ENCODE data around the gene TBK1. TPM values are rescaled to one million over a fixed set of nuclear protein-coding genes. Genes with fewer than 3 reads are reported as not detected.

The TBK1 gene
- total and polyA plus RNA-seq, 9 of the 15 experiments (the other 6 are each of a cell fraction or from before 2014, with no cell fraction given), result 20.4 to 42.0 (median 27.8) TPM

DNA sequence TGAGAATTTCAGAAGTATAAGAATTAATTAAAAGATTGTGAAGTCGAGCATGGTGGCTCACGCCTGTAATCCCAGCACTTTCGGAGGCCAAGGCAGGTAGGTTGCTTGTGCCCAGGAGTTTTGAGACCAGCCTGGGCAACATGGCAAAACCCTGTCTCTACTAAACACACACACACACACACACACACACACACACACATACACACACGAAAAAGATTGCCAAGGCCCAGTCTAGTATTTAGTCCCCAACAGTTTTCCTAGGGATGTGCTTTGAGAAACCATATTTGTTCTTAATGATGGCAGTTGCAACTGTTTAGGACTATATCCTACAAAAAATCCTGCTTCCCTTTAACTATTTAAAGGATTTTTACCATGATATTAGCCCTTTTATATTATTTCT, 6.0 kb downstream of the TBK1 start:
- POLR2A ChIA-PET, result interaction anchor here (0.7 to 1.3 kb wide), 3 partner anchors 15 to 54 kb away, joined by 3 read pairs; partner anchors contain the start of gene XPOT
- Histone ChIP-seq H4K20me1 (replicated peaks; ENCODE audit: control insufficient read depth, insufficient read depth, low read length) (no peaks in the 10 kb centered on the region), H3K4me1 (replicated peaks in 1 of 2; ENCODE audit: control insufficient read depth in 2 of 2, insufficient read depth in 2 of 2, low read length in 2 of 2) (peaks cover 13 to 21% of the 10 kb centered on the region in 2 experiments), H3K27ac (ENCODE audit: extremely low read depth, low read depth, low read length) (peak overlapping the region; percentile 72), H3K79me2 (ENCODE audit: control insufficient read depth, insufficient read depth, low read length) (peaks cover 80% of the 10 kb centered on the region), H3K9me1 (ENCODE audit: control insufficient read depth, insufficient read depth, low read length) (no peaks in the 10 kb centered on the region), H3K27me3 (ENCODE audit: control insufficient read depth in 2 of 2, insufficient read depth in 2 of 2, low read length in 2 of 2) (no peaks in the 10 kb centered on the region), H2AFZ (ENCODE audit: low read depth, low read length) (no peak overlapping the region), H3K9me3 (replicated peaks; ENCODE audit: control insufficient read depth, insufficient read depth, low read depth, low read length) (no peaks in the 10 kb centered on the region), H3K4me3 (no peak overlapping the region), H3K36me3 (ENCODE audit: control insufficient read depth, insufficient read depth, low read length) (peaks cover 55% of the 10 kb centered on the region), H3K4me2 (ENCODE audit: insufficient read depth, low read length) (peak overlapping the region; percentile 64; the same call in 1 of the 2 replicates), H3K9ac (ENCODE audit: insufficient read depth in 1 of 2, low read depth in 2 of 2, low read length in 2 of 2) (no peak overlapping the region)
- BruUV-seq (replicated peaks), result no TSS peak
- DNase-seq (ENCODE audit: extremely low read depth in 1 of 4, low spot score in 3 of 4) (no peak), FAIRE-seq (no peak), ATAC-seq (no peak)
- intact Hi-C loops (cut with micrococcal nuclease), result no loop called here
- in situ Hi-C loops (cut with MboI), result no loop called here
- TF ChIP-seq SIRT6 (IDR thresholded peaks at IDR 0.05; ENCODE audit: low read depth, low read length) (no peak), ILF3 (IDR thresholded peaks at IDR 0.05; ENCODE audit: borderline replicate concordance) (no peak), ZNF239 (CRISPR knock-in tag; IDR thresholded peaks at IDR 0.05) (no peak), ZNF696 (CRISPR knock-in tag; conservative IDR thresholded peaks at IDR 0.05) (no peak)
- TF ChIP-seq, protein P1, sequence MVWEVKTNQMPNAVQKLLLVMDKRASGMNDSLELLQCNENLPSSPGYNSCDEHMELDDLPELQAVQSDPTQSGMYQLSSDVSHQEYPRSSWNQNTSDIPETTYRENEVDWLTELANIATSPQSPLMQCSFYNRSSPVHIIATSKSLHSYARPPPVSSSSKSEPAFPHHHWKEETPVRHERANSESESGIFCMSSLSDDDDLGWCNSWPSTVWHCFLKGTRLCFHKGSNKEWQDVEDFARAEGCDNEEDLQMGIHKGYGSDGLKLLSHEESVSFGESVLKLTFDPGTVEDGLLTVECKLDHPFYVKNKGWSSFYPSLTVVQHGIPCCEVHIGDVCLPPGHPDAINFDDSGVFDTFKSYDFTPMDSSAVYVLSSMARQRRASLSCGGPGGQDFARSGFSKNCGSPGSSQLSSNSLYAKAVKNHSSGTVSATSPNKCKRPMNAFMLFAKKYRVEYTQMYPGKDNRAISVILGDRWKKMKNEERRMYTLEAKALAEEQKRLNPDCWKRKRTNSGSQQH (CRISPR knock-in tag; IDR thresholded peaks at IDR 0.05), result peak; percentile 58; the same call in 1 of the 2 replicates
- WGBS (ENCODE audit: insufficient coverage, low coverage, missing lambda C conversion rate), result 70% methylated on average over 4 of the region's 4 CpGs
- CTCF ChIA-PET (ENCODE audit: low intra/inter-chr PET ratio), result no interaction called here
